GM04504 (cell line): ENCODE results near the gene CYREN.
"Not testable (repeated sequence)": the region's sequence is repeated elsewhere in the genome, so short reads cannot be mapped to it uniquely, and the experiment has no call there.

Experiments
- DNase-seq: peaks from one replicate; pipeline ENCODE4 v3.0.0-alpha.2; 2012; ENCODE audit warnings: low read depth

The CYREN gene

DNA sequence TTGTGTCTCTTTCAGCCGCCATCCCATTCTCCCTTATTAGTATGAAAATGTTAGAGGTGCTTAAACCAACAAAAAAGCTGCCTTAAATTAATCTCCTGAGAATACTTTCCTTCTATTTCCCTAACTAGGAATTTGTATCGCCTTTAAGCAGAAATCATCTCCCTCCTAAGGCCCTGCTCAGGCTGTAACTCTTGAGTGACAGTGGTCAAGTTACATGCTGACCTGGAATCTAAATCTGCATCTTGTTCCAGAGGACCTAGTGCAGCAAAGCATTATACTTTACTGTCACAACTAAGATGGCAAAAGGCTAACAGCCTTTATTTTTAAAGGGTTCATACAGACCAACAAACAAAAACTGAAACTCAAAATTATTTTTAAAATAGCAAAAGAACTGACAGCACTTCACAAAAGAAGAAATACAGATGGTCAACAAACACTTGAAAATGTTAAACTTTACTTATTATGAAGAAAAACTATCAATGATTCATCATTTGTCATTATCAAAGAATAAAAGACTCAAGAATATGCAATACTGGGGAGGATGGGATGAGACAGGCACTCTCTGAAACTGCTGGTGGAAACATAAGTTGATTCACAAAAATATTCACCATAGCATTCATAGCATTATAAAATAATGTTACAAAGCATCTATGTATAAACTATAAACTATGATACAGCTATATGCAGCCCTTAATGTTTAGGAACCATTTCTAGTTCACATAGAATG is 11.0 kb downstream of the CYREN start:
- no peak for DNase-seq

DNA sequence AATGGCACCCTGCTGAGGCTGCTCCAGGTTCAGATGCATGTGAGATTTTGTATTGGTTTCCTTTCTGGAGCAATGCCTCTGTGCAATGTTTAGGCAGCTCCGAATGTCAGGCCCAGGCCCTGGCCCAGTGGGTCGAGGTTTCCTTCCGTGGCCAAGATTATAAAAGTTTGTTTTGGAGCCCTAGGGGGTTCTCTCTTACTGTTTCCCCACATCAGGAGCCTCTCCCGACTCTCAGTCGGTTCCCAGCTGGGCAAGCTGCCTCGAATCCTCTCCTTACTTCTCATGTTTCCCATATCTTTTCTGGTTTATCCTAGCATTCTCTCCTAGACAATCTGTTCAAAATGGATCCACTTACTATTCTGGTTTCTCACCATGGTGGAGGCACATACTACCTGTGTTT is 11.6 kb downstream of the CYREN start:
- DNase-seq: no peak

DNA sequence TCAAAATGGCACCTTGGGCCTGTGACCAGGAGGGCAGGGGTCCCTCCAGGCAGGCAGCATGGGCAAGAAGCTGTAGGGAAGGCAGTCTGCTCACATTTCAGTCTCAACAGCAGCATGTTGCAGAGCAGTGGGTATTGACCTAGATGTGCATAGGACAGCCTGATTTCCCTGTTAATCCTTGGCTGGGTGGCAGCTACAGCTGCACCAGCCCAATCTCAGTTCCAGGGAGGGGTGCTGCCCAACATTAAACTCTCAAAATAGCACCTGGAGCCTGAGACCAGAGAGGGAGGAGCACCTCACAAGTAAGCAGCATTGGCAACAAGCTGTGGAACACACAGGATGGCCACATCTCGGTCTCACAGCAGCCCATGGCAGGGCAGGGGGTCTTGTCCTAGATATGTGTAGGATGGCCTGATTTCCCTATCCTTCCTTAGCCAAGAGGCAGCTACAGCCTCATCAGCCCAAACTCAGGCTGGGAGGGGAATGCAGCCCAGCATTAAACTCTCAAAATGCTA is 12.3 kb downstream of the CYREN start:
- DNase-seq: no peak

DNA sequence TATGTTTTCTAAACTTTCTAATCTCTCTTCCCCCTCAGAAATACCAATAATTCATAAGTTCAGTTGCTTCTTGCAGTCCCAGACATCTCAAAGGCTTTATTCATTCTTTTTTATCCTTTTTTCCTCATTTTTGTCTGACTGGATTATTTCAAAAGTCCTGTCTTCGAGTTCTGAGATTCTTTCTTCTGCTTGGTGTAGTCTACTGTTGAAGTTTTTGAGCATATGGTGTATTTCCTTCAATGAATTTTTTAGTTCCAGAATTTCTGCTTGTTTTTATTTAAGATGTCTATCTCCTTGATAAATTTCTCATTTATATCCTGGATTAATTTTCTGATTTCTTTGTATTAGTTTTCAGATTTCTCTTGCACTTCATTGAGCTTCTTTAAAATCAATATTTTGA is 14.2 kb downstream of the CYREN start:
- no peak for DNase-seq

DNA sequence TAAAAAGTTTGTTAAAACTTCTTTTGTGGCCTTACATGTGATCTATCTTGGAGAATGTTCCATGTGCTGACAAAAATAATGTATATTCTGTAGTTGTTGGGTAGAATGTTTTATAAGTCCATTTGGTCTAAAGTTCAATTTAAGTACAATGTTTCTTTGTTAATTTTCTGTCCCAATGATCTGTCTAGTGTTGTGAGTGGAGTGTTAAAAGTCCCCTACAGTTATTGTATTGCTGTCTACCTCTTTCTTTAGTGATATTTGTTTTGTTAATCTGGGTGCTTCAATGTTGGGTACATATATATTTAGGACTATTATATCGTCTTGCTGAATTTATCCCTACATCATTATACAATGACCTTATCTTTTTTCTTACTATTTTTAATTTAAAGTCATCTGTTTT is 15.8 kb downstream of the CYREN start:
- DNase-seq: no peak

DNA sequence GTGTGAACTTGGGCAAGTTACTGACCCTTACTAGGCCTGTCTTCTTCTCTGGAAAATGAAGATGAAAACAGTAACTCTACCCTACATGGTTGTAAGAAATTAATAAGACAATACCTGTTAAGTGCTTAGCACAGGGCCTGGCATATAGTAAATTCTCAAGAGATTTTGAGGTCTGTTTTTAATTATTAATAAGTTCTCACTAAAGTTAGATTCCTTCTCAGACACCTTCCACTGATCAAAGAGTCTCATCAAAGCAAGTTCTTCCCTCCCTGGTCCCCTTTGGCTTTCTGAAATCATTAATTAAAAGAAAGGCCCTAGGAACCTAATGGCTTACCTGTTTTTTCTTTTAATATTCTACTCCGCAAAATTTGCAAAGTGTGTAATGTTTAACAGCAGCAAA is 18.1 kb downstream of the CYREN start:
- DNase-seq: no peak

DNA sequence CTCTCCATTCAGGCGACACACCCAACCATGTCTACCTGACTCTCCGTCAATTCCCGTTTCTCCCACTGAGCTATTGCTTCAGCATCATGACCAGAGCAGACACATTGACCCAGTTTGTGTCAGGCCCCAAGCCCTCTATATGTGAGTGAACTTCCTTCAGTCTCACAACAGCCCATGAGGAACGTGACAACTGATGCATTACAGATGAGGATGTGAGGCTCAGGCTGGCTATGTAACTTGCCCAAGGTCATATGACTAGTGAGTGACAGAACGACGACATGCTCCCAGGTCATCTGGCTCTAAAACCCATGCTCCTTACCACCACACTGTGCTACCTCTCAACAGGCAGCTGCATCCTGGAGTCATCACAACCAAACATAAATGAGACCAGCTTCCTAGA is 19.0 kb downstream of the CYREN start:
- no peak for DNase-seq

DNA sequence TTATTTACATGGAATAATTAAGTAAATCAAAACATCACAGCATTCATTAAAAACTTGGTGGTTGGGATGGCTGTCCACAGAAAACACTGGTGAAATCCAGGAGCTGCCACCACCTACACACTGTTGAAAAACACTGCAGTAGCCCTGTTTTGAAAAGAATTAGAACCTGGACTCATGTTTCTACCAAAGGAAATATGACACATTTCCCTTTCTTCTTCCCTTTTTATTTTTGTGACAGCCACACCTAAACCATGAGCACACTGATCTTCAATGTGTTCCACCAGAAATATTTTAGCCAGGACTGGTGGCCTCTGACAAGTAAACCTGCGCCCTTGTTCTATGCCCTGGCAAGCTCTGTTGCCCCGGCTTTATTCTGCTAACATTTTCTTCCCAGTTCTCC is 19.4 kb downstream of the CYREN start:
- DNase-seq: no peak

DNA sequence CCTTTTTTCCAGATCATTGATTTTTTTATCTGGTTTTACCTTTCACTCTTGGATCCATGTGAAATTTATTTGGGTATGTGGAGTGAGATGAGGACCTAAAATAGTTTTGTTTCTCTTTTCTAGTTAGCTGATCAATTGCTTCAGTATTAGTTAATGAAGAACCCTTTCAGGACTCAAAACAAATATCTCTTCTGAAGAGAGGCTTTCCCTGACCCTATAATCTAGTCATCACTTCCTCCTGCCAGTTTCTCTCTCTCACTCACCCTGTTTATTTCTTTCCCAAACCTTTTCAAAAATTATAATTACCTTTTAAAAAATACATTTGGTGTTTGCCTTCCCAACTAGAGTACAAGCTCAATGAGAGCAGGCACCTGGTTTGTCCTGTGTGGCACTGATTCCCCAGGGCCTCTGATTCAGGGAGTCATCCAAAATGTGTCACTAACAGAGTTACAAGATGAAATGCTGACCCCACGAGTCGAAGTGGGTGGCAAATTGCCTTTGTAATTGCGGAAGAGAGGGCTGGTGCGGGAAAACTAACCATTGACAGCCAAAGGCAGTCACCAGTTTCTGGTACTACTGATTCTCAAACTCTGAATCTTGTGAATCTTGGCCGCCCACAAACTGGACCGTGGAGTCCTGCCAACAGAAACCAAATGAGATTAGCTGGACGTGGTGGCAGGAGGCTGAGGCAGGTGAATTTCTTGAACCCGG is 20.3 kb downstream of the CYREN start:
- no peak for DNase-seq

DNA sequence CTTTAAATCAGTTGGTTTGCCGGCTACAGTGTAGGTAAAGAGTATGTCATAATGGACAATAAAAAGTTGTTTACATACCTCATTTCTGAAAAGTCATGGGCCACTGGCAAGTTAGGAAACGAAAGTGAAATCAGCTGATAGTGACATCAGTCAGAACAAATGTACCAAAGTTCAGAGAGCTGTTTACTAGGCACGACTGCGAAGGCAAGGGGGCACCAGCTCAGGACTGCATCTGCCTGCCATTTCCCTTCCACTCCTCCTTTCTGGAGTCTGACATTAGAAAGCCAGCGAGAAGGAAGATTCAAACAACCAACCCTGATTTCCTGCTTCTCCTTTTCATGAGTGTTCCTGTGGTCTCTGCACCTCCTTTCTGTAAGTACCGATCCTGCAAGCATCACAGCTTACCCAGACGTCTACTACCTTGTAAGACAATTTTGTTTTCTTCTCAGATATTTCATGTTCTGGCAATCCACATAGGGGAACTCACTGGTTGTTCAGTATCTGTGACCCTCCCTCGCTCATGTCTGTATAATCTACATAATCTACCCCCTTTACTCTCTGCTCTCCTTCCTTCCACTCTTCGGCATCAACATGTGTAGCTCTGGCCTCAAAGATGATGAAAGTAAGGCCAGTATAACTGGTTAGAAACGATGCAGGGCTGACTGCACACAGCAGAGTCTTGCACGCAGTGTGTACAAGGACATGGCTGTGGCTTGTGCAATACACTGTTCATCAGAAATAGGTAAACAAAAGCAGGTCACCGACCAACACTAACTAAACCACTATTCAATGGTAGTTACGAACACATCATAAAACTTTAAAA is 22.4 kb downstream of the CYREN start, which contains the start of gene TMEM140:
Gene TMEM140, plus strand, starts transcription at position 174 of the 823 bp plus-strand sequence. CDS start 16,370 bp downstream, outside the sequence.
- no peak for DNase-seq

DNA sequence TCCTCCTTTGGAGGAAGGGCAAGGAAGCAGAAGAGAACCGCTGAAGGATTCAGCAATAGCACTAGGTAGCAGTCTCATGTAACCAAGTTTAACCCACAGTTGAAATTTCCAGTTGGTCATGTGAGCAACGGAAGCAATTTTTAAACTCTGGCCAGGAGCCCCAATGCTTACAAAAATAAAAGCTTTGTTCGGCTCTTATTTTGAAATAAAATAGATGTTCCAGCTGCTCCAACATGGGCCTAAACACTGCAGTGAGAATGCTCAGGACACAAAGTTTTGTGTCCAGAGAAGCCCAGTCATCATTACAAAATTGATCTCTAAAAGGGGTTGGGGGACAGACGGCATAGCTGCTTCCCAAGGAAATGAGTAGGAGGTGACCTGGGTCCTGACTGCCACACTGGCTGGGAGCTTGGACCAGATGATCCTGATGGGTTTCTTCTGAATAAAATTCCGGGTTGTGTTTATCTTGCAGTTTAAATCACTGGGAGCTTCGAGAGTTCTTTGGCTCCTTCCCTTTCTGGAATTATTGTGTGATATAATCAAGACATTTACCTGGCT is 23.1 kb downstream of the CYREN start:
- no peak for DNase-seq

DNA sequence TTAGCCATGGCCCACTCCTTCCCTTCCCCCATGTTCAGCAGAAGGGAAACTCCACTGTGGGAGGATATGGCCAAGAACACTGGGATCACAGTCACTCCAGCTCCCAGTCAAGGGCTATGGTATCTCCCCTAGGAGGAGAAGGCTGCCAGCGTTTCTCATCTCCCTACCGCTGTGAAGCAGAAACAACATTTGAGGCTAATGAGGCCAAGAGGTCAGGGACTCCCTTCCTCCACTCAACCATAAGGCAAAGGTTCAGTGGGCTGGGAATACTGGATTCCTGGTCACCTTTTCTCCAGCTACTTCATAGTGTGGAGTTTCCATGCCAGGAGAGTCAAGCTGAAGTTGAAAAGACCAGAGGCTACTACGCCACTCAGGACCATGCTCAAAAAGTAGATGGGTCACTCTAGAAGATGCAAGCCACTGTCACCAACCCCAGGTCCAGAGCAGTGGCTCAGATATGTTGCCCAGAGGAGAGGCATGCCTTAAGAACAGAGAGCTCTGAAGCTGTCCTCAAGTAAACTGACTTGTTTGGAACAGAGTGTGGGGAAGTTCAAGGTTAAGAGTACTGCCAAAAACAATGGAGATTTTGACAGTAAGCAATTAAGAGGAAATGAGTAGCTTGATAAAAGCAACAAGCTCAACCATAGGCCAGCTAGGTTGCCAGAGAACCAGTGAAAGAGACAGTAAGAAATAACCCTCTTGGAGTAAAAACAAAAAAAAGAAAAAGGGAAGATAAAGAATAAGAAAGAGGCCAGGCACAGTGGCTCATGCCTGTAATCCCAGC is 26.4 kb downstream of the CYREN start:
- no peak for DNase-seq

DNA sequence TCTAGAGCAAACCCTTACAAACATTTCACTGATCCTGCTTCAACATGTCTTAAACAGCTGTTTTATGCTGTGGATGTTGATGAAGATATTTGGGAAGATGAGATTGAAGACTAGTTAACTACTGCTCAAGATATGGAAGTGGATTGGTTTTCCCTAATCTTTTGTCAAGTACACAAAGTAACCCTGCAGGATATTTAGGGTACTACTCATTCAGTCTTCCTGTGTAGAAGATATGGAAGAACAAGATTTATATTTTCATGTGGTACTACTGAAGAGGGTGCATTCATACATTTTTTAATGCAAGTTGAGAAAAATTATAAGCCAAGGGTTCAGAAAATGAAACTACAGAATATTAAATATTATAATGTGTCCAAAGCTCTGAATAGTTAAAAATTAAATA is 40.9 kb downstream of the CYREN start:
- DNase-seq: no peak

DNA sequence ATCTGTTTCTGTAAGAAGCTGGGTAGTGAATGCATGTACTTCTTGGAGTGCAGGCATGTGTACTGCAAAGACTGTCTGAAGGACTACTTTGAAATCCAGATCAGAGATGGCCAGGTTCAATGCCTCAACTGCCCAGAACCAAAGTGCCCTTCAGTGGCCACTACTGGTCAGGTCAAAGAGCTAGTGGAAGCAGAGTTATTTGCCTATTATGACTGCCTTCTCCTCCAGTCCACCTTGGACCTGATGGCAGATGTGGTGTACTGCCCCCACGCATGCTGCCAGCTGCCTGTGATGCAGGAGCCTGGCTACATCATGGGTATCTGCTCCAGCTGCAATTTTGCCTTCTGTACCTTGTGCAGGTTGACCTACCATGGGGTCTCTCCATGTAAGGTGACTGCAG is 41.6 kb downstream of the CYREN start:
- no peak for DNase-seq

DNA sequence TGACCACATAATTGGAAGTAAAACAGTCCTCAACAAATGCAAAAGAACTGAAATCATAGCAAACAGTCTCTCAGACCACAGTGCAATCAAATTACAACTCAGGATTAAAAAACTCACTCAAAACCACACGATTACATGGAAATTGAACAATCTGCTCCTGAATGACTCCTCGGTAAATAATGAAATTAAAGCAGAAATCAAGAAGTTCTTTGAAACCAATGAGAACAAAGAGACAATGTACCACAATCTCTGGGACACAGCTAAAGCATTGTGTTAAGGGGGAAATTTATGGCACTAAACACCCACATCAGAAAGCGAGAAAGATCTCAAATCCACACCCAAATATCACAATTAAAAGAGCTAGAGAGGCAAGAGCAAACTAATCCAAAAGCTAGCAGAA is 45.9 kb downstream of the CYREN start:
- DNase-seq: not testable (repeated sequence)

DNA sequence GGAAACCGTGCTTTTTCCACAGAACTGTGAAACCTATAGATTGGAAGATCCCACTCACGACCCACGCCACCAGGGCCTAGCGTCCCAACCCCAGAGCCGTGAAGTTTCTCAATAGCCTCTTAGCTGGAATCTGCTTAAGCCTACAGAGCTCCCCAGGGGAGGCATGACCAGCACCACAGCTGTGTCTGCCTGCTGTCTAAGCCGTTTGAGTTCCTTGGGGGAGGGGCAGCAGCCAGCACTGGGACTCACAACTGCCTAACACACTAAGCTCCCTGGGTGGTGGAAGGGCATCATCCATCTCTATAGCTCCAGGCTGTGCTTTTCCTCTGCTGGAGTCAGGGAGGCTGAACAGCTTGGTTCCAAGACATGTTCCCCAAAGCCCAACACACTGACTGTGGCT is 48.6 kb downstream of the CYREN start:
- no peak for DNase-seq

DNA sequence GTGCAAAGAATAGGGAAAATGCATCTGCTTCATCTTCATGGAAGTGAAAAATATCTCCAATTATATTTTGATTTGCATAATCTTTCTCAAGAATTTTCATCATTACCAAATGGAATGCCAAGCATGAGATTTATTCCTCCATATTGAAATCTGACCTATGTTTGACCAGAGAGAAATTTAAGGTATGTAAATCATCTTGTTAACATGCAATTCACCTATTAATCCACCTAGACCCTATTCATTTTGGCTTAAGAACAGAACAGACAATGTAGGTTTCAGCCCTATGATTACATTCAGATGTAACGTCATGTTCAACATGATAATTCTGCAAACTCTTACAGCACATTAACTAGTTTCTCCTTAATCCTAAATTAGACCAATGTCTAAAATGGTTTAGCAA is 53.4 kb downstream of the CYREN start:
- no peak for DNase-seq
